Ammon's horn (tissue), 1 donor: ENCODE data around the gene VARS1.
"Not testable (repeated sequence)": the region's sequence is repeated elsewhere in the genome, so short reads cannot be mapped to it uniquely, and the experiment has no call there.

ENCODE experiments used
- DNase-seq: peaks from one replicate; pipeline ENCODE4 v3.0.0-alpha.2; 2016; ENCODE audit warnings: low spot score

VARS1 gene

GRCh38 chr6:31822036-31822821 is 26.7 kb upstream of the VARS1 start:
- peak; percentile 85 for DNase-seq

GRCh38 chr6:31821301-31822035 is 25.9 kb upstream of the VARS1 start:
- peak; percentile 79 for DNase-seq

- not testable (repeated sequence) for DNase-seq
Observed at GRCh38 chr6:31820399-31820798, 24.8 kb upstream of the VARS1 start.

- no peak for DNase-seq
Observed at GRCh38 chr6:31819871-31820299, 24.3 kb upstream of the VARS1 start.

GRCh38 chr6:31817929-31818511 is 22.5 kb upstream of the VARS1 start:
- not testable (repeated sequence) for DNase-seq

- not testable (repeated sequence) for DNase-seq
Observed at GRCh38 chr6:31817133-31817928, 21.8 kb upstream of the VARS1 start.

- peak; percentile 98 for DNase-seq
Observed at GRCh38 chr6:31815025-31815838, 19.7 kb upstream of the VARS1 start, which contains the start of the genes HSPA1A and HSPA1L. HSPA1A (plus strand) TSS chr6:31815543; CDS start chr6:31815757, 214 bp downstream. HSPA1L (minus strand) TSS chr6:31815283; CDS start chr6:31811972, 3,311 bp downstream.

- DNase-seq: peak; percentile 98
Observed at GRCh38 chr6:31814677-31815024, 19.1 kb upstream of the VARS1 start.

GRCh38 chr6:31813465-31813849 is 17.9 kb upstream of the VARS1 start:
- DNase-seq: no peak

- DNase-seq: no peak
Observed at GRCh38 chr6:31811645-31812044, 16.1 kb upstream of the VARS1 start.

- not testable (repeated sequence) for DNase-seq
Observed at GRCh38 chr6:31808599-31808998, 13.0 kb upstream of the VARS1 start.

- DNase-seq: peak; percentile 98
Observed at GRCh38 chr6:31806470-31807272, 11.1 kb upstream of the VARS1 start, which contains the start of gene LSM2. LSM2 (minus strand) TSS chr6:31806966; CDS start chr6:31806757, 209 bp downstream.

- DNase-seq: no peak
Observed at GRCh38 chr6:31805939-31806469, 10.5 kb upstream of the VARS1 start.

GRCh38 chr6:31801031-31801927 is 5.7 kb upstream of the VARS1 start:
- not testable (repeated sequence) for DNase-seq

- DNase-seq: no peak
Observed at GRCh38 chr6:31799781-31800180, 4.2 kb upstream of the VARS1 start.

- DNase-seq: no peak
Observed at GRCh38 chr6:31797588-31797987, 2.0 kb upstream of the VARS1 start.

- DNase-seq: no peak
Observed at GRCh38 chr6:31796993-31797385, 1.4 kb upstream of the VARS1 start.

GRCh38 chr6:31794866-31795615 is 511 bp downstream of the VARS1 start:
- DNase-seq: no peak
